Esophagus squamous epithelium (tissue), 4 donors: ENCODE results near the gene PNPLA8.

Source experiments
- POLR2A ChIP-seq, 4 donors: fragments of 450-650 bp; IDR thresholded peaks; one replicate each; pipeline ENCODE4 v1.6.1; 2017; ENCODE audit warnings: antibody characterized with exemption in 4 of 4, mild to moderate bottlenecking in 4 of 4, moderate library complexity in 3 of 4
- TF ChIP-seq, protein P1 (sequence below), 6 experiments: fragments of 450-650 bp in 4 of 6; fragments of 200-600 bp in 2 of 6; sonication (generic) in 2 of 6; IDR thresholded peaks; one replicate each; pipeline ENCODE4 v1.5.1; 2016 to 2019; ENCODE audit warnings: antibody characterized with exemption in 6 of 6, mild to moderate bottlenecking in 4 of 6, moderate library complexity in 4 of 6

DNA sequence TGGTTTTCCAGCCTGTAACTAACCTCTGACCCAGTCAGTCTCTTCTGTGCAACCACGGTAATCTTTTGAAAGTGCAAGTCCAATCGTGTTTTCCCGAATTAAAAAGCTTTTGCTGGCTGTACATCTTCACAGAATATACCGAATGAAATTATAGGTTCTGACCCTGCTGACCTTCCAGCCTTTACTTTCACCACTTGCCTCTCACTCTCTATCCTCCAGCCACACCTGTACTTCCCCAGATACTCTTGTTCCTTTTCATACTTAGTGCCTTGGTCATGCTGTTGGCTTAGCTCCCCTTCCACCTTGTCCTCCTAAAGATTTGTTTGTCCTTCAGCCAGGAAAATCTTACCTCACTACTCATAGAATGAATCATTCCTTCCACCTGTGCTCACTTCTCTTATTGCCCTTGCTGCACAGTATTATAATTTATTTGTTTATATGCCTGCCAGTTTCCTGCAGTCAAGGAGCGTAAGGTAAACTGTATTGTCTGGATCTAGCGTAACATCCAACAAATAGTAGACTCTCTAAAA is 2.3 kb upstream of the PNPLA8 start:
- TF ChIP-seq, protein P1, sequence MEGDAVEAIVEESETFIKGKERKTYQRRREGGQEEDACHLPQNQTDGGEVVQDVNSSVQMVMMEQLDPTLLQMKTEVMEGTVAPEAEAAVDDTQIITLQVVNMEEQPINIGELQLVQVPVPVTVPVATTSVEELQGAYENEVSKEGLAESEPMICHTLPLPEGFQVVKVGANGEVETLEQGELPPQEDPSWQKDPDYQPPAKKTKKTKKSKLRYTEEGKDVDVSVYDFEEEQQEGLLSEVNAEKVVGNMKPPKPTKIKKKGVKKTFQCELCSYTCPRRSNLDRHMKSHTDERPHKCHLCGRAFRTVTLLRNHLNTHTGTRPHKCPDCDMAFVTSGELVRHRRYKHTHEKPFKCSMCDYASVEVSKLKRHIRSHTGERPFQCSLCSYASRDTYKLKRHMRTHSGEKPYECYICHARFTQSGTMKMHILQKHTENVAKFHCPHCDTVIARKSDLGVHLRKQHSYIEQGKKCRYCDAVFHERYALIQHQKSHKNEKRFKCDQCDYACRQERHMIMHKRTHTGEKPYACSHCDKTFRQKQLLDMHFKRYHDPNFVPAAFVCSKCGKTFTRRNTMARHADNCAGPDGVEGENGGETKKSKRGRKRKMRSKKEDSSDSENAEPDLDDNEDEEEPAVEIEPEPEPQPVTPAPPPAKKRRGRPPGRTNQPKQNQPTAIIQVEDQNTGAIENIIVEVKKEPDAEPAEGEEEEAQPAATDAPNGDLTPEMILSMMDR (IDR thresholded peaks at IDR 0.05): no peak
- TF ChIP-seq POLR2A (IDR thresholded peaks at IDR 0.05): no peak
